HG03521 (cell line): ENCODE measurements around the gene BAHCC1.
"Not testable (repeated sequence)": the region's sequence is repeated elsewhere in the genome, so short reads cannot be mapped to it uniquely, and the experiment has no call there.

Source experiments
- ATAC-seq: cut with Tn5 transposase; IDR thresholded peaks from one replicate; pipeline ENCODE4 v1.9.1; 2021; ENCODE audit warnings: mild to moderate bottlenecking, moderate library complexity; ENCODE audit not compliant: unreplicated experiment

Gene BAHCC1

DNA sequence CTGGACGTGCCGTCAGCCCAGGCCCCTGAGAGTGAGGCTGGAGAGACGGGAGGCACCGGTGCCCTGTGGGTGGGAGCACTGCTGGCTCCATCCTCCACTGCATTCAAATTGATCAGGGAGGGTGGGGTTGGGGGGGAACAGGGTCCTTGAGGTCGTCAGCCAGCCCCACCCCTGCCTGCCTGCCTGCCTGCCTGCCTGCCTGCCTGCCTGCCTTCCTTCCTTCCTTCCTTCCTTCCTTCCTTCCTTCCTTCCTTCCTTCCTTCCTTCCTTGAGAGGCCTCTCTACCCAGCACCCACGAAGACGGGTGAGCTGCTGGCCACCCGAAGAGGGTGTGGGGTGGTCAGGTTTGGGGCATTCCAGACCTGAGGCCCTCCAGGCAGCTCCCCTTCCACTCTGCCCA, 16.0 kb downstream of the BAHCC1 start:
- ATAC-seq: no peak

DNA sequence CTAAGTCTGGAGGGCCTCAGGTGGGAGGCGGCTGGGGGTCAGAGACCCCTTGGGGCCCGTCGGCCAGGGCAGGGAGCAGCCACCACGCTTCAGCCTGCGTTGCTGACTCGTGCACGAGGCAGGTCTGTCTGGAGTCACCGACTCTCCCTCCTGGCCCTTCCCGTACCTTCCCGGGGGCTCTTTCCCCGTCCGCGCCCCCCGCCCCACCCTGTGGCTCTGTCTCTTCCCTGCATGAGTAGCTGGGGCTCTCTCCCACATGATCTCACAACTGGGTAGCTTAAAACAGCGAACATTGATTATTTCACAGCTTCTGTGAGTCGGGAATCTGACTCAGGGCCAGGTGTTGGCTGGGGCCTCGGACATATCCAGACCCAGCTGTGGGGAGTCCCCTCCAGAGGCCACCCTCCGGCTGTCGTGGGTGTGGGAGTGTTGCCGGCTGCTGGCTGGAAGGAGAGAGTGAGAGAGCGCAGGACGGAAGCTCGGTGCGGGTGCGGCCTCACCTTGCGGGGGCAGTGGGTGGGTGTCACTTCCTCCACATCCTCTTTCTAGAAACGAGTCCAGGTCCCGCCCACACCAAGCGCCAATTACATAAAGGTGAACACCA, 17.3 kb downstream of the BAHCC1 start:
- no peak for ATAC-seq

DNA sequence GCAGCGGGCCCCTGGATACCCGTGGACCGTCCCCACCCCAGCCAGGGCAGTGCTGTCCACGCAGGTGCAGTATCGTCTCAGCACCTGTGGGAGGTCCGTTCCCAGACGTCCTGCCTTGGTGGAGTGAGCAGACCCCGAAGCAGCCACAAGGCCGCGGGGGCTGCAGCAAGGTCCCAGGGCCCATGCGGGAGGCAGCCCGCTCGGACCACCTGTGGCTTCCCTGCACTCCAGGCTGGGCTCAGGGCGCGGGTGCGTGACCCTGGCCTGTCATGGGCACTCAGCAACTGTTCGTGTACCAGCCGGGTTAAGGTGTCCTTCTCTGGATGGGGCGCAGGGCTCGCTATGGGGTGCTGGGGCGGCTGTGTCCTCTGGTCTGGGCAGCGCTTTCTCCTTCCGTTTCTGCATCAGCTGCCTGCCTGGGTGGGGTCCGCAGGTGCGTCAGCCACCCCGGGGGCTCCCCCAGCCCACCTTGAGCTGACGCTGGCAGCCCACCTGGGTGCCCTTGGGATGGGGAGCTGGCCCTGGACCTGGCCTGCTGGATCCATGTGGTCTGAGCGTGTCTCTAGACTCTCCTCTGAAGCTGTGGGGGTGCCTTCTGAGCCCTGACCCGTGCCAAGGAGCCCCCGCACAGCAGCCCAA, 18.4 kb downstream of the BAHCC1 start:
- ATAC-seq: no peak

DNA sequence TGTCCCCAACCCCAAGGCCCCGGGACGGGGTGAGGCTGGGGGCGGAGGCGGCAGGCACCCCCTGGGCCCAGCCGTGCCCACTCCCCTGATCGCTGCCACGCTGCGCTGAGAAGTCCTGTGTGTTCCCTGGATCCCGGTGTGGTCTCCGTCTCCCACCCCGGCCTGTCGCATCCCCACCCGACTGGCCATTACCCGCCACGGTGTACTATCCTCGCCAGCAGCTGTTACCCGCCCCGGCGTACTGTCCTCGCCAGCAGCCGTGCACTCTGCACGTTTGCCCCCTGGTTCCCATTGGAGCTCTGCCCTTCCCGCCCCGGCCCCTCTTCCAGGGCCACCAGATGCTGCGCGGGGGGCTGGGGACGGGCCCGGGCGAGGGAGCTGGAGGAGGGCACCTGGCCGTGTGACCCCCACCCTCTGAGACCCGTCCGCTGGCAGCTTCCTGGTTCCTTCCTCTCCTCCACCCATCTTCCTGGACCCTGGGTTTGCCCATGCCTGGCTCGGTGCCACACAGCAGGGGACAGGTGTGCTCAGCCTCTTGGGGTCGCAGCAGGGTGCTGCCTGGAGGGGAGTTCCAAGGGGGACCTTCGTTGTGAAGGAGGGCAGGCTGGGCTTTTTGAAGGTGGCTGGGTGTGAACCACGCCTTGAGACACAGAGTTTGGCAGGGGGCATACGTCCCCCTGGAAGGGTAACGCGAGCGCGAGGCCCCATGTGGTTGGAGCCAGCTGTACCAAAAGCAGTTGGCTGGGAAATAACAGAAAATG, 19.7 kb downstream of the BAHCC1 start:
- no peak for ATAC-seq

DNA sequence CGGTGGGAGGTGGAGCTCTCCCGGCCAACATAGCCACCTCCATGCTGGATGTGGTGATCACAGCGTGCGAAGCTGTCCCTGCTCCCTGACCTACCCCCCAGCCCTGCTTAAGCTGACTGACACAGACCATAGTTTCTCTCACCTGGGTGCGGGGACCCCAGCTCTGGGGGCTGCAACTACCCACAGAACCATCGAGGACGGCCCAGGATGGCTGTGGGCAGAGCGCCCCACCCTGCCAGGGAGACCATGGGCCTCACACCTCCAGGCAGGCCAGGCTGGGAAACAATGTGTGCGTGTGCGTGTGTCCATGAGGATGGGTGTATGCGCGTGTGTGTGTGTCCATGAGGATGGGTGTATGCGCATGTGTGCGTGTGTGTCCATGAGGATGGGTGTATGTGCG, 20.4 kb downstream of the BAHCC1 start:
- no peak for ATAC-seq

DNA sequence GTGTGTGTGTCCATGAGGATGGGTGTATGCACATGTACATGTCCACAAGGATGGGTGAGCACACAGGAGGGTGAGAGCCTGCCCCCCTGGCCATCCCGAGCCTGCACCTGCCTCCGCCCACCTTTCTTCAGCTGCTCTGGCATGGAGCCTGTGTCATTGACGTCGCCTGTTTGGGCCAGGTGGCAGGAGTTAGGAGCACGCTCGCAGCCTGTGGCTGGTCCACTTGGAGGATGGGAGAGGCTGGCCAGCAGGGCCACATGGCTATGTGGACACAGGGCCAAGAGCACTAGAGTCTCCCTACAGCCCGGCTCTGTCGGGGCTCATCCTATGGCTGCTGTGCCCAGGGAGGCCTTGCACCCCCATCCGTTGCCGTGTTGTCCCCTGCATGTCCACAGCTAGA, 21.4 kb downstream of the BAHCC1 start:
- no peak for ATAC-seq

DNA sequence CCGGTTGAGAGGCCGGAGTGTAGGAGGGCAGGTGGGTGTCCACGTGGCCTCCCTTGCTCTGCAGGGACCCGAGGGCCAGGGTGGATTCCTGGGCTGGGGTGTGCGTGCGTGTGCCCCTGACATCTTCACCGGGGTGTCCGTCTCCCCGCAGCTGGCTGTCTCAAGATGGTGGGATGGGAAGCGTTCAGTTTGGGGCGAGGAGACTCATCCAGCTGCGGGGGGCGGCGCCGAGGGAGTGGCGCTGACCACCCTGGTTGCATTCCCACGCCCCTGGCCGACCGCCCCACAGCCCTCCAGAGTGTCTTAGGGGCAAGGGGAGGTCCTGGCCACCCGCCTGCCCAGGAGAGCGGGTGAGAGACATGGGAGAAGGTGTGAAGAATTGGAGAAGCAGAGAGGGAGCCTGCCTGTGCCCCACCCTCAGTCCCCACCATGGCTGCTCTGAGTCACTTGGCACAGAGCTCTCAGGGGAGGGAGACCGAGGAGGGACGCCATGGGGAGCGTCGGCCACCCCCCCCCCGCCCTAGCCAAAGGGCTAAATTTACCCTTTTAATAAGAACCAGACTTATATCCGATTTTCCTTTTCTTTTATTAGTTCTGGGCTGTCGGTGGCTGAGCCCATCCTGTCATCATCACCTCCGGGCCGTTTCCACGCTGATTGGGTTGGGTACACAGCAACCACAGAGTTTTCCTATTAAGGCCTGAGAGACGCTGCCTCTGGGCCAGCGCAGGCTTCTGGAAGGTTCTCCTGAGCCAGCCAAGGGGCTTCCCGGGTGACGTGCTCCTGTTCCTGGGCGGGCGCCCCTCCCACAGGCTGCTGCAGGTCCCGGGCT, 22.0 kb downstream of the BAHCC1 start:
- no peak for ATAC-seq

DNA sequence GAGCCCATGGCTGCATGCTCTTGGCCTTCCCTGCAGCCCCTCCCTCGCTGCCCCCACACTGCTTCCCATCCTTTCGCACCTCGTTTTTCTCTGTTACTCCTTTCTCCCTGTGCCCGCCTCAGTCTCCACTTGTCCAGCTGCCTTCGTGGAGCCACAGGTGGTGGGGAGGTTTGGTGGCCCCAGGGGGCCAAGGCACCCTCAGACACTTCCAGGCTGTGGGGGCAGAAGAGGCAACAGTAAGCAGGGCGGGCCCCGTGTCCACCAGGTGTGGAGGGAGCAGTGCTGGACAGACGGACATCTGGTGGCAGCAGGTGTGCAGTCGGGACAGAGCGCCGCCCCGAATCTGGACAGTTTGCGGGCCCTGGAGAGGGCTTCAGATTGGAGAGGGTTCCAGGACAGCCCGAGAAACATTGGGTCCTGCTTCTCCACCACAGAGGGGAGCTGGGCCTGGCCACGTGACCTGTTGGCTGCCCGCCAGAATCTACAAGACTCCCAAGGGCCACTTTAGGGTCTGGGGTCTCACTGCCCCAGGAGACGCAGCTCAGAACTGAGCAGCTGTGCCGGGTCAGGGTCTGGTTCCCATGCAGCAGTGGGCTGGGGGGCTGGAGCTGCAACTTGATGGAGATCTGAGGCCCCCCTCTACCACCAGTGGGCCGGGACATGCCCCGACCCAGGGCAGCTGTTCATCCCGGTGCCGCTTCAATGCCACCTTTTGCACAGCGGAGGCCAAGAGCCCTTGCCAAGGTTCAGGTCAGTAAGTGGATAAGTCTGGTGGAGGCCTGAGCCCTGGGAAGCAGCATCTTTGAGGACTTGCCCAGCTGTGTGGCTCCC, 22.8 kb downstream of the BAHCC1 start:
- no peak for ATAC-seq

DNA sequence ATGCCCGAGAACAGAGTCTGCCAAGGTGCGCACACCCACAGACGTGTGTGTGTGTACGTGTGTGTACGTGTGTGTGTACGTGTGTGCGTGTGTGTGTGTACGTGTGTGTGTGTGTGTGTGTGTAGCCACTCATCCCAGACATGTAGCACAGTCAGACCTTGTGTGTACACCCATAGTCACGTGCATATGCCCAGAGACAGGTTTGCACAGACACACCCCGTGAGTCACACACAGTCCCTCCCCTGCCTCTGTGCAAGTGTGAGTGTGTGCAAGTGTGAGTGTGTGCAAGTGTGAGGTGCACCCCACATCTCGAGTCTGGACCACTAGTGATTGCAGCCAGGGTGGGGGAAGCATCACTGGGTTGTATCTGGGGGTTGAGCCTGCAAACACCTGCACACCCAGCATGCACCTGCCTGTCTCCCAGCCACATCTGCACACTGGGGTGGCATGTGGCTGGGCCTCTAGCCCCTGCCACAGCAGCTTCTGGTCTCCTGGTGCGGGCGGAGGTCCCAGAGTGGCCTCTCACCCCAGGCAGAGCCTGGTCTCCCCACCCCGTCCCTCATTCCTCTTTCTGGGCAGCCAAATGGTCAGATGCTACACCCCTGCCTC, 23.6 kb downstream of the BAHCC1 start:
- ATAC-seq: no peak

DNA sequence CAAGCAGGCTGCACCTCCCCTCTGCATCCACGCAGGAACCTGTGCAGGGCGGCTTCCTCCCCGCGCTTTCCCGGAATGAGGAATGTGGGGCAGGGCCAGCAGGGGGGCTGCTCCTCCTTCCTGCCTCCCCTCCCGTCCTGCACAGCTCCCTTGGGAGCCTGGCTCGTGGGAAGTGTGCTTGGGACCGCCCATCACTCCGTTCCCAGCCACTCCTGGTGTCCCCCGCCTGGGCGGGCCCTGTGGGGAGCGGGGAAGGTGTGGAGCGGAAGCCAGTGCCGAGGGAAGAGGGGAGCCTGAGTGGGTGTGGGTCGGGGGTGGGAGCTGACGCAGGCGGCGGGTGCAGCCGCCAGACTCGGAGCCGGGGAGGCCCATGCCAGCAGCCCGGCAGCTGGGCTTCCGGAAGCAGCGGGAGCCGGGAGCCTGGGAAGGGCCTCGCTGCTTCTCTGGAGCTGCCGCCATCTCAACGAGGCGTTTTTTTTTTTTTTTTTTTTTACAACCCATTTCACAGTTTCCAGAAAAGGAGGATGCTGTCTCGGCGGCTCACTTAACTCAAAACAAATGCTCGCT, 24.1 kb downstream of the BAHCC1 start:
- no peak for ATAC-seq

DNA sequence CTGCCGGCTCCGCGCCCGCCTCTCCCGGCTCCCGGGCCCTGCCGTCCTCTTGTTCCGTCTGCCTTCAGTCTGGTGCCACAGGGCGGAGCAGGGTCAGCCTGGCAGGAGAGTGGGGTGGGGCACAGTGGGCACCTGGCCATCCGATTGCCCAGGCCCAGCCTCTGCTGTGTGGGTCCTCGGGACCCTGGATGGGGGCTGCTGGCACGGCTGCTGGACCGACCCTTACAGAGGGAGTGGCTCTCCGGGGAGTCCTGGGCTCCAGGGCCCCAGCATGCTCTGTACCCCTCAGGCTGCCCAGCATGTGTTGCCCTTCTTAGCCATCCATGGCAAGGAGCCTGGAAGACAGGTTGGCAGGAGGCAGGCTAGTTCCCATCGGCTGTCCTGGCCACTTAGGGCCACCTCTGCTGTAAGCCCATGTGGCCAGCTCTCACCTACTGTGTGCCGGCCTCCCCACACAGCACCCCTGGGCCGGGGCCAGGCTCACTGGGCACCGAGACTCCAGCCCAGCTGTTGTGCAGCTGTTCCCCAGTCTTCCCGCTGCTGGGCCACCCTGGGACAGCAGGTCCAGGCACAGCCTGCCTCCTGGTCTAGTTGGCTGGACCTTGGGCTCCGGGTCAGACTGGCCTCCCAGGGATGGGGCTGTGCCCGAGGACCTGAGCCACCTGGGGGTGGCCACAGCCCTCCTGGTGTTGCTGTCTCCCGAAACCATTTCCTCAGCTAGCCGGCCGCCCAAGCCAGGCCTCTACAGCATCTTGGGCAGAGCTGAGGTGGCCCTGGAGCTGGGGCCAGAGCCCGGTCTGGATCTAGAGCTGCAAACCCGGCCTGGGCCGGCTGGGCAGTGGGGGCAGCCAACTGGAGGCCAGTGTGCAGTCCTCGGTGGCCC, 24.9 kb downstream of the BAHCC1 start:
- ATAC-seq: no peak

DNA sequence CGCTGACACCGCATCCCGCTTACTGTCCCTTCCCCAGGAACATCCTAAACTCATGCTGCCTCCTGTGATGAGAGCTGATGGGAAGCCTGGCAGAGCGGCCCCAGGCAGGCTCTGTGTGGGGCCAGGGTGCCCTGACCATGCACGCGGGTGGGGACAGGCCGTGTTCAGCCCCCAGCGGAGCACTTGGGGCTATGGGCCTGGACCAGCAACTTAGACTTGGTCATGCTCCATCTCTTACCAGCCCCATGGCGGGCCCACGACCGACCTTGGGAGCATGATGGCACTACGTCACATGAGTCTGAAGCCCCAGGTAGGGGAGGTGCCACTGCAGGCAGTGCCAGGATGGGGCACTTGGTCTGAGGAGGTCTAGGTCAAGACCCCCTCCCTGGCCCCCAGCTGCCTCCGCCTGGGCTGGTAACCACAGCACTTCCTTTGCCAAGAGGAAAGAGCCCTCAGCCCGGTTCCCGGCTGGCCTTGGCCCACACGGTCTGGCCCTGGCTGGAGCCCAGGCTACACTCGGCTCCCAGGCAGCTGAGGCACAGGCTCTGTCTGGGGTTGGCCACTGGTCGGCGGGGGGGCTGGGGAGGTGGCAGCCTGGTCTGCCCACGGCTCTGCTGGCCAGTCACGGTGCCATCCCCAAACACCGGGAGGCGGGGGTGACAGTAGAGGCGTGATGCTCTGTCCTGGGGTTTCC, 25.7 kb downstream of the BAHCC1 start:
- no peak for ATAC-seq

DNA sequence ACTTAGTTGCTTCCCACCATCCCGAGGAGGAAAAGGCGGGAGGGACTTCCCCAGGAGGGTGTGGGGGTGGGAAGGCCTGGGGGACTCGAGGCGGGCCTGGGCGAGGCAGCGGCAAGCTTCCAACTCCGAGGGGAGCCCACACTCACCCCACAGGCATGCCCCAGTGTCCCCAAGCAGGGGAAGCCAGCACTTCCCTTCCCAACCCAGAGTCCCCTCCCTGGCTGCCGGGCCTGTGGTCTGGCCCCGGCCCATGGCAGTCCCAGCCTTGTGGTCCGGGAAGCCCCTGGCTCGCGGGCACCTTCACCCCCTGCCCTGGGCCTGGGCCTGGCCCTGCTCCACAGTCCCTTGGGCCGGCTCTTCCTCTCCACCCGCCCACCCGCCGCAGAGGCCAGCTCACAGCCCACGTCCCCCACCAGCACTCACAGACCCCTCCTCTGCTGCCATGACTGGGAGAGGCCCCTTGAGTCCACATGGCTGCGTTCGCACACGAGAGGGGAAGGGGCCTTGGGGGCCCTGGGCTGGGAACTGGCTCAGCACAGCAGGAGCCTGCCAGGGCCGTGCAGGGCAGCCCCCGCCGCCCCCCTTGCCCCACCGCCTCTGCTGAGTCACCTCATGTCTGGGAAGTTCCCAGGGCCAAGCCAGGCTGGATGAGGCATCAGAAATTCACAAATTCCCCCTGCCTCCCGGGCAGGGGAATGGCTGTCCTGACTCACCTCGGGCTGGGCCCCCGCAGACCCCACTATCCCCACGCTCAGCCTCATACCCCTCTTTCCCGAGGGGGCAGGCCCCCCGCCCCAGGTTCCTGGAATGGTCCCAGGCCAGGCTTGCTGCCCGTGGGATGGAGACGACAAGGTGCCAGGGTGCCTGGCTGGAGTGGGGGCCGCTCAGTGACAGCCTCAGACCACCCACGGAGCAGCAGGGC, 27.8 kb downstream of the BAHCC1 start:
- ATAC-seq: no peak

DNA sequence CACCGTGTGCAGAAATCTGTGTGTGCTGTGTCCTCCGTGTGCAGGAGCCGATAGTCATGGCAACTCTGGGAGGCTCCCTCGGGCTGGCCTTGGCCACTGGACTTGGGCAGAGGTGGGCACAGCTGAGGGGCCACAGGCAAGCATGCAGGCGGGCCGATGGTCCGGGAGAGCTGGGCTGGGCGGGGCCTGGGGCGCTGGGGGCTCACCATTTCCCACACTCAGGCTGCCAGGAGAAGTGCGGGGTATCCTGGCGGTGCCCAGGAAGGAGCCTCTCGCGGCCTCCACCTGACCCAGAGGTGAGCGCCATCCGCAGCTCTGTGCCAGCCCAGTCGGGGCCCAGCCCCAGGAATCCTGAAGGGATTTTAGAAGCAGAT, 28.4 kb downstream of the BAHCC1 start:
- ATAC-seq: no peak

DNA sequence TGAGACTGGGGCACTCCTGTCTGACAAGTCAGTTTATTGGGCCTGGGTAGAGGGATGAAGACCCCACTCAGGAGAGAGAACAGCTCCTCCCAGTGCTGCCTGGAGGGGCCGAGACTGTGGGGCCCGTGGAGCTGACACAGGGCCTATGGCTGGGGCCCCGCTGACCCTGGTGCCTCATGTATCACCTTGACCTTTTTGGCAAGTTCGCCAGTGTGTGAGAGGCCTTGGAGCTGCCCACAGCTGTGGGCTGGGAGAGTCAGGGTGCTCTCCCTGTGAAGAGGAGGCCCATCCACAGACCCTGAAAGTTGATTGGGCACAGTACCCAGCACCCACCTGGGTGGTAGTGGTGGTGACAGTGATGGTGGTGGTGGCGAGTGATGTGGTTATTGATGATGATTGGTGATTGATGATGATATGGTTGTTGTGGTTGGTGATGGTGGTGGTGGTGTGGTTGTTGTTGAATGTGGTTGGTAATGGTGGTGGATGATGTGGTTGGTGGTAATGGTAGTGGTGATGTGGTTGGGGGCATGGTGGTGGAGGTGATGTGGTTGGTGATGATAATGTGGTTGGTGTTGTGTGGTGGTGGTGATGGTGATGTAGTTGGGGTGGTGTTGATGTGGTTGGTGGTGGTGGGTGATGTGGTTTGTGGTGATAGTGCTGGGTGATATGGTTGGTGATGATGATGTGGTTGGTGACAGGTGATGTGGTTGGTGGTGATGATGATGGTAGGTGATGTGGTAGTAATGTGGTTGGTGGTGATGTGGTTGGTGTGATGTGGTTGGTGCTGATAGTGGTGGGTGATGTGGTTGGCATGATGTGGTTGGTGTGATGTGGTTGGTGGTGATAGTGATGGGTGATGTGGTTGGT, 29.1 kb downstream of the BAHCC1 start:
- no peak for ATAC-seq

DNA sequence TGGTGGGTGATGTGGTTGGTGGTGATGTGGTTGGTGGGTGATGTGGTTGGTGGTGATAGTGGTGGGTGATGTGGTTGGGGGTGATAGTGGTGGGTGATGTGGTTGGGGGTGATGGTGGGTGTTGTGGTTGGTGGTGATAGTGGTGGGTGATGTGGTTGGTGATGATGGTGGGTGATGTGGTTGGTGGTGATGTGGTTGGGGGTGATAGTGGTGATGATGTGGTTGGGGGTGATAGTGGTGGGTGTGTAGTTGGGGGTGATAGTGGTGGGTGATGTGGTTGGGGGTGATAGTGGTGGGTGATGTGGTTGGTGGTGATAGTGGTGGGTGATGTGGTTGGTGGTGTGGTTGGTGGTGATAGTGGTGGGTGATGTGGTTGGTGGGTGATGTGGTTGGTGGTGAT, 29.8 kb downstream of the BAHCC1 start:
- not testable (repeated sequence) for ATAC-seq
